ENCODE data around the gene ZC3H12D. TPM values are rescaled to one million over a fixed set of nuclear protein-coding genes. Genes with fewer than 3 reads are reported as not detected.

Gene ZC3H12D
- total RNA-seq, 1 experiment from 2014 or later = not detected

- ChIA-PET CTCF (no interaction called here), POLR2A (ENCODE audit: unreplicated experiment) (no interaction called here)
- BruUV-seq (replicated peaks) = no TSS peak
- Histone ChIP-seq H3K36me3 (ENCODE audit: low read depth) (no peaks in the 10 kb centered on the region), H3K4me2 (no peak overlapping the region), H3K79me2 (ENCODE audit: low read depth) (no peaks in the 10 kb centered on the region), H3K4me1 (replicated peaks; ENCODE audit: insufficient read depth) (peaks cover 10% of the 10 kb centered on the region), H3K9me3 (ENCODE audit: insufficient read depth, low read depth) (no peaks in the 10 kb centered on the region), H4K20me1 (ENCODE audit: insufficient read depth) (no peaks in the 10 kb centered on the region), H3K9me2 (ENCODE audit: insufficient read depth) (no peaks in the 10 kb centered on the region), H3F3A (ENCODE audit: insufficient read depth, low read depth) (peaks cover 11% of the 10 kb centered on the region; the same call in 1 of the 2 replicates), H2AFZ (no peak overlapping the region), H3K27ac (no peak overlapping the region), H3K27me3 (ENCODE audit: insufficient read depth, low read depth) (no peaks in the 10 kb centered on the region), H3K4me3 (no peak overlapping the region)
- no peak for TF ChIP-seq EZH2 (IDR thresholded peaks at IDR 0.05; ENCODE audit: low read depth)
- TF ChIP-seq, protein P1, sequence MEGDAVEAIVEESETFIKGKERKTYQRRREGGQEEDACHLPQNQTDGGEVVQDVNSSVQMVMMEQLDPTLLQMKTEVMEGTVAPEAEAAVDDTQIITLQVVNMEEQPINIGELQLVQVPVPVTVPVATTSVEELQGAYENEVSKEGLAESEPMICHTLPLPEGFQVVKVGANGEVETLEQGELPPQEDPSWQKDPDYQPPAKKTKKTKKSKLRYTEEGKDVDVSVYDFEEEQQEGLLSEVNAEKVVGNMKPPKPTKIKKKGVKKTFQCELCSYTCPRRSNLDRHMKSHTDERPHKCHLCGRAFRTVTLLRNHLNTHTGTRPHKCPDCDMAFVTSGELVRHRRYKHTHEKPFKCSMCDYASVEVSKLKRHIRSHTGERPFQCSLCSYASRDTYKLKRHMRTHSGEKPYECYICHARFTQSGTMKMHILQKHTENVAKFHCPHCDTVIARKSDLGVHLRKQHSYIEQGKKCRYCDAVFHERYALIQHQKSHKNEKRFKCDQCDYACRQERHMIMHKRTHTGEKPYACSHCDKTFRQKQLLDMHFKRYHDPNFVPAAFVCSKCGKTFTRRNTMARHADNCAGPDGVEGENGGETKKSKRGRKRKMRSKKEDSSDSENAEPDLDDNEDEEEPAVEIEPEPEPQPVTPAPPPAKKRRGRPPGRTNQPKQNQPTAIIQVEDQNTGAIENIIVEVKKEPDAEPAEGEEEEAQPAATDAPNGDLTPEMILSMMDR (conservative IDR thresholded peaks at IDR 0.05) = no peak
- no peak for DNase-seq
- intact Hi-C loops (cut with micrococcal nuclease; ENCODE audit: unreplicated experiment) = no loop called here
These were observed 34.8 kb downstream of the ZC3H12D start for GRCh38 chr6:149449831-149450678.

DNA sequence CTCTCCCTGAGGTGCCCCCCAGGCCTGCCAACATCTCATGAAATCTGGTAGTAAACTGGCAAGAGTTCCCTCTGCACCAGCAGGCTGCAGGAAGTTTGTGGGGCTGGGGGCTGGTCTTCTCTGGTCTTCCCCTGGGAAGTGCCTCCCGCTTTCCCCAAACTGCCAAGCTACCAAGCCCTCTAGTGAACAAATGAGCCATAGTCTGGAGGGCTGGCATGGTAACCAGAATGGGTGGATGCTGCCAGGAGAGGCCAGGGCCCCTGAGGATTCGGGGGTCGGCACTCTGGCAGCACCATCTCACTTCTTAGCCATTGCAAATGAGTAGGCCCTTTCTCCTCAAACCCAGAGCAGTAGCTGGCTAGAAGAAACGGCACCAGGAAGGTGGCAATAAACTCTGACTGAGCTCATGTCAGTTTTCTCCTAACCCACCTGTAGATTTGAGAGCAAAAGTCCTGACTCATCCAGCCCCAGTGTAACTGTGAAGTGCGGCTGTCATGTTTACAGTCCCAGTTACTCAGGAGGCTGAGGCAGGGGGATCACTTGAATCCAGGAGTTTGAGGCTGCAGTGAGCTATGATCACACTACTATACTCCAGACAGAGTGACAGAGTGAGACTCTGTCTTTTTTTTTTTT, 35.9 kb downstream of the ZC3H12D start:
- H3K79me2 ChIP-seq (ENCODE audit: low read depth) = no peaks in the 10 kb centered on the region
- no peaks in the 10 kb centered on the region for H3K9me2 ChIP-seq (ENCODE audit: insufficient read depth)
- no peak overlapping the region for H3K4me3 ChIP-seq
- H4K20me1 ChIP-seq (ENCODE audit: insufficient read depth) = no peaks in the 10 kb centered on the region
- intact Hi-C loops (cut with micrococcal nuclease; ENCODE audit: unreplicated experiment) = no loop called here
- H3F3A ChIP-seq (ENCODE audit: insufficient read depth, low read depth) = peaks cover 2% of the 10 kb centered on the region; the same call in 1 of the 2 replicates
- POLR2A ChIA-PET (ENCODE audit: unreplicated experiment) = no interaction called here
- peaks cover 4% of the 10 kb centered on the region for H3K4me1 ChIP-seq (replicated peaks; ENCODE audit: insufficient read depth)
- no peaks in the 10 kb centered on the region for H3K9me3 ChIP-seq (ENCODE audit: insufficient read depth, low read depth)
- no peak for DNase-seq
- H3K4me2 ChIP-seq = no peak overlapping the region
- no peak overlapping the region for H3K27ac ChIP-seq
- H2AFZ ChIP-seq = no peak overlapping the region
- no peaks in the 10 kb centered on the region for H3K27me3 ChIP-seq (ENCODE audit: insufficient read depth, low read depth)
- BruUV-seq (replicated peaks) = no TSS peak
- TF ChIP-seq, protein P1 (conservative IDR thresholded peaks at IDR 0.05) = no peak
- TF ChIP-seq EZH2 (IDR thresholded peaks at IDR 0.05; ENCODE audit: low read depth) = no peak
- H3K36me3 ChIP-seq (ENCODE audit: low read depth) = no peaks in the 10 kb centered on the region
- CTCF ChIA-PET = no interaction called here

- no peaks in the 10 kb centered on the region for H3F3A ChIP-seq (ENCODE audit: insufficient read depth, low read depth)
- no peaks in the 10 kb centered on the region for H3K4me1 ChIP-seq (replicated peaks; ENCODE audit: insufficient read depth)
- no peak overlapping the region for H3K4me2 ChIP-seq
- H3K27ac ChIP-seq = no peak overlapping the region
- H4K20me1 ChIP-seq (ENCODE audit: insufficient read depth) = no peaks in the 10 kb centered on the region
- ChIA-PET CTCF (no interaction called here), POLR2A (ENCODE audit: unreplicated experiment) (no interaction called here)
- TF ChIP-seq EZH2 (IDR thresholded peaks at IDR 0.05; ENCODE audit: low read depth) = no peak
- TF ChIP-seq, protein P1 (conservative IDR thresholded peaks at IDR 0.05) = no peak
- H3K4me3 ChIP-seq = no peak overlapping the region
- H2AFZ ChIP-seq = no peak overlapping the region
- H3K9me2 ChIP-seq (ENCODE audit: insufficient read depth) = no peaks in the 10 kb centered on the region
- H3K9me3 ChIP-seq (ENCODE audit: insufficient read depth, low read depth) = no peaks in the 10 kb centered on the region
- no TSS peak for BruUV-seq (replicated peaks)
- H3K79me2 ChIP-seq (ENCODE audit: low read depth) = no peaks in the 10 kb centered on the region
- no peak for DNase-seq
- H3K36me3 ChIP-seq (ENCODE audit: low read depth) = no peaks in the 10 kb centered on the region
- intact Hi-C loops (cut with micrococcal nuclease; ENCODE audit: unreplicated experiment) = no loop called here
- H3K27me3 ChIP-seq (ENCODE audit: insufficient read depth, low read depth) = no peaks in the 10 kb centered on the region
These were observed 37.9 kb downstream of the ZC3H12D start for GRCh38 chr6:149446791-149447376.
